BJ (cell line): Measurements from ENCODE around the gene GPR61. TPM values are rescaled to one million over a fixed set of nuclear protein-coding genes. Genes with fewer than 3 reads are reported as not detected.

Source experiments
- CTCF ChIA-PET: fragments of 350-600 bp; formaldehyde crosslinking; extraction: SDS; loops from one replicate; lab custom pipeline; 2021; ENCODE audit warnings: antibody characterized with exemption, inconsistent platforms; lab: Yijun Ruan, JAX
- POLR2A ChIA-PET: fragments of 300-600 bp; sonication (Branson Sonifier 250); formaldehyde crosslinking; extraction: SDS; loops from one replicate; lab custom pipeline; 2021; ENCODE audit warnings: antibody characterized with exemption; lab: Charles Lee
- DNase-seq: peaks from one replicate; pipeline ENCODE4 v3.0.0-alpha.2; 2011; ENCODE audit warnings: low read depth
- H3K27me3 ChIP-seq: 2 replicates; pipeline ENCODE4 v1.6.0; 2011; ENCODE audit warnings: low read length; ENCODE audit not compliant: control insufficient read depth, insufficient read depth
- H3K36me3 ChIP-seq: 2 replicates; pipeline ENCODE4 v1.5.1; 2011; ENCODE audit warnings: low read length; ENCODE audit not compliant: control insufficient read depth, insufficient read depth
- H3K4me3 ChIP-seq: 2 replicates; pipeline ENCODE4 v1.5.1; 2011; ENCODE audit warnings: low read depth, mild to moderate bottlenecking, control low read depth, low read length
- CTCF ChIP-seq: IDR thresholded peaks from 2 replicates; pipeline ENCODE4 v1.5.1; 2011; ENCODE audit warnings: low read depth, mild to moderate bottlenecking, control low read depth, inconsistent platforms, low read length, moderate library complexity; ENCODE audit not compliant: insufficient read depth
- polyA plus RNA-seq: library from polyadenylated mRNA; depleted of rRNA; stranded (reverse); fragments of >200 nt; gene quantifications from 2 replicates; pipeline ENCODE4 v1.2.3, GENCODE V29; 2011

Gene GPR61
- polyA plus RNA-seq, 1 experiment: not detected

GRCh38 chr1:109573785-109574184, 34.1 kb downstream of the GPR61 start:
- no peak for DNase-seq
- POLR2A ChIA-PET: no interaction called here
- no peak for TF ChIP-seq CTCF
- Histone ChIP-seq H3K27me3 (no peaks in the 10 kb centered on the region), H3K36me3 (no peaks in the 10 kb centered on the region), H3K4me3 (no peak overlapping the region)
- CTCF ChIA-PET: no interaction called here

- ChIA-PET CTCF (interaction anchor here (0.9 to 1.9 kb wide), 3 partner anchors 19 to 61 kb away, joined by 3 to 8 read pairs (median 3); partner anchors contain the start of gene GNAI3), POLR2A (interaction anchor here (0.6 kb wide), 1 partner anchor 9 kb away, joined by 3 read pairs; no protein-coding TSS in a partner anchor)
- H3K36me3 ChIP-seq: no peaks in the 10 kb centered on the region; the same call in 1 of the 2 replicates
- no peak for DNase-seq
- no peak for TF ChIP-seq CTCF
- H3K4me3 ChIP-seq: no peak overlapping the region
- H3K27me3 ChIP-seq: no peaks in the 10 kb centered on the region
Observed at GRCh38 chr1:109578947-109579443, 39.3 kb downstream of the GPR61 start.

- POLR2A ChIA-PET: interaction anchor here (0.6 kb wide), 1 partner anchor 76 kb away, joined by 10 read pairs; the partner anchor contains the start of gene GSTM4
Observed at GRCh38 chr1:109579491-109579890, 39.8 kb downstream of the GPR61 start.

GRCh38 chr1:109582021-109582420, 42.3 kb downstream of the GPR61 start:
- no peak overlapping the region for H3K4me3 ChIP-seq
- DNase-seq: no peak
- peaks cover 3% of the 10 kb centered on the region for H3K36me3 ChIP-seq
- TF ChIP-seq CTCF: no peak
- ChIA-PET POLR2A (no interaction called here), CTCF (interaction anchor here (3.0 kb wide), 1 partner anchor 58 kb away, joined by 7 read pairs; no protein-coding TSS in a partner anchor)
- no peaks in the 10 kb centered on the region for H3K27me3 ChIP-seq

More at GRCh38 chr1:109579491-109579890, 39.8 kb downstream of the GPR61 start:
- no peak overlapping the region for H3K4me3 ChIP-seq
- no peak for TF ChIP-seq CTCF
- DNase-seq: no peak
- H3K36me3 ChIP-seq: no peaks in the 10 kb centered on the region; the same call in 1 of the 2 replicates
- CTCF ChIA-PET: interaction anchor here (0.9 to 1.9 kb wide), 3 partner anchors 18 to 60 kb away, joined by 3 to 8 read pairs (median 3); partner anchors contain the start of gene GNAI3
- H3K27me3 ChIP-seq: no peaks in the 10 kb centered on the region

GRCh38 chr1:109584766-109585165, 45.1 kb downstream of the GPR61 start:
- no peak for TF ChIP-seq CTCF

More at GRCh38 chr1:109584766-109585165, 45.1 kb downstream of the GPR61 start:
- Histone ChIP-seq H3K4me3 (no peak overlapping the region), H3K36me3 (peaks cover 6% of the 10 kb centered on the region), H3K27me3 (no peaks in the 10 kb centered on the region)
- CTCF ChIA-PET: no interaction called here
- POLR2A ChIA-PET: no interaction called here
- DNase-seq: no peak
